A549 (cell line): ENCODE results near the gene SLC38A6. TPM values are rescaled to one million over a fixed set of nuclear protein-coding genes. Genes with fewer than 3 reads are reported as not detected.

Experiments
- ATAC-seq, 2 experiments: fragments of 200-7000 bp in 1 of 2; fragments of >200 bp in 1 of 2; cut with Nextera tagmentation in 1 of 2; cut with Tn5 transposase in 1 of 2; 3 replicates each; pipeline versions ENCODE4 v1.8.0 to v1.9.1; 2018 to 2020; ENCODE audit warnings: mild to moderate bottlenecking in 1 of 2, moderate library complexity in 1 of 2
- CTCF ChIA-PET: fragments of 300-600 bp; sonication (Branson Sonifier 250); formaldehyde crosslinking; extraction: SDS; loops from one replicate; lab custom pipeline; 2021; ENCODE audit warnings: antibody characterized with exemption, inconsistent platforms; lab: Yijun Ruan, JAX
- POLR2A ChIA-PET: fragments of 350-600 bp; formaldehyde crosslinking; extraction: SDS; loops from one replicate; lab custom pipeline; 2021; ENCODE audit warnings: antibody characterized with exemption, inconsistent platforms; lab: Yijun Ruan, JAX
- DNase-seq, 2 experiments: peaks; one replicate each; pipeline versions ENCODE4 v3.0.0 to v3.0.0-alpha.2; 2011 to 2016; ENCODE audit warnings: low read depth in 1 of 2, low spot score in 1 of 2
- FAIRE-seq: peaks from 2 replicates; lab custom pipeline; 2011; peaks lifted over from hg19 to GRCh38; lab: Jason Lieb, UNC
- H3K27ac ChIP-seq, 2 experiments: fragments of >200 bp; sonication (Bioruptor Twin); formaldehyde crosslinking; 3 replicates each; pipeline ENCODE4 v1.5.1; 2016 to 2017
- H3K4me1 ChIP-seq: fragments of >200 bp; sonication (Bioruptor Twin); formaldehyde crosslinking; 3 replicates; pipeline ENCODE4 v1.6.1; 2016
- H3K4me2 ChIP-seq: fragments of >200 bp; sonication (Bioruptor Twin); formaldehyde crosslinking; 3 replicates; pipeline ENCODE4 v1.6.1; 2016
- H3K4me3 ChIP-seq: fragments of >200 bp; sonication (Bioruptor Twin); formaldehyde crosslinking; 3 replicates; pipeline ENCODE4 v1.5.1; 2016
- H3K9me3 ChIP-seq: fragments of >200 bp; sonication (Bioruptor Twin); formaldehyde crosslinking; 3 replicates; pipeline ENCODE4 v1.6.1; 2016
- ATOH8 ChIP-seq: fragments of 250-450 bp; sonication (Bioruptor Pico); IDR thresholded peaks from 2 replicates; pipeline ENCODE4 v1.5.0; 2020; ENCODE audit warnings: low read depth, mild to moderate bottlenecking, moderate library complexity
- CBX2 ChIP-seq: fragments of 200-600 bp; sonication (generic); IDR thresholded peaks from 2 replicates; pipeline ENCODE4 v1.6.1; 2016; ENCODE audit warnings: low read depth, mild to moderate bottlenecking, borderline replicate concordance
- CBX8 ChIP-seq: fragments of 200-600 bp; sonication (generic); IDR thresholded peaks from 2 replicates; pipeline ENCODE4 v1.6.1; 2016
- CEBPB ChIP-seq, 2 experiments: fragments of >200 bp in 1 of 2; sonication (Bioruptor Twin) in 1 of 2; formaldehyde crosslinking in 1 of 2; IDR thresholded peaks; 2 replicates each; pipeline ENCODE4 v1.6.1; 2012 to 2016
- CHD2 ChIP-seq: fragments of 150-350 bp; IDR thresholded peaks from 2 replicates; pipeline ENCODE4 v1.6.1; 2014; ENCODE audit warnings: low read length; ENCODE audit not compliant: partially characterized antibody
- EHF ChIP-seq: fragments of 250-450 bp; sonication (Bioruptor Pico); IDR thresholded peaks from 2 replicates; pipeline ENCODE4 v1.5.0; 2020; ENCODE audit warnings: mild to moderate bottlenecking
- GATA3 ChIP-seq: IDR thresholded peaks from 2 replicates; pipeline ENCODE4 v1.6.1; 2012; ENCODE audit warnings: borderline replicate concordance
- HEYL ChIP-seq: fragments of 250-450 bp; sonication (Bioruptor Pico); IDR thresholded peaks from 2 replicates; pipeline ENCODE4 v1.8.0; 2021; ENCODE audit warnings: mild to moderate bottlenecking, moderate library complexity
- KDM1A ChIP-seq: fragments of 200-600 bp; sonication (generic); IDR thresholded peaks from 2 replicates; pipeline ENCODE4 v1.6.1; 2016; ENCODE audit warnings: low read depth, mild to moderate bottlenecking
- MAZ ChIP-seq: fragments of 150-350 bp; IDR thresholded peaks from 2 replicates; pipeline ENCODE4 v1.6.1; 2014; ENCODE audit warnings: antibody characterized with exemption, low read depth, low read length, borderline replicate concordance
- MYC ChIP-seq: IDR thresholded peaks from 2 replicates; pipeline ENCODE4 v1.6.1; 2012; ENCODE audit warnings: mild to moderate bottlenecking, inconsistent platforms, low read length, improper control_type of control experiment, borderline replicate concordance
- NR3C1 ChIP-seq: fragments of >200 bp; sonication (Bioruptor Twin); formaldehyde crosslinking; IDR thresholded peaks from 3 replicates; pipeline ENCODE4 v1.6.1; 2017
- PHF8 ChIP-seq: fragments of 200-600 bp; sonication (generic); IDR thresholded peaks from 2 replicates; pipeline ENCODE4 v1.6.1; 2016; ENCODE audit warnings: low read depth, mild to moderate bottlenecking, antibody characterized with exemption, moderate library complexity, borderline replicate concordance
- POLR2A ChIP-seq: IDR thresholded peaks from 2 replicates; pipeline ENCODE4 v1.6.1; 2012; ENCODE audit warnings: mild to moderate bottlenecking, low read length
- POLR2AphosphoS2 ChIP-seq: conservative IDR thresholded peaks from 2 replicates; pipeline ENCODE4 v1.6.1; 2012; ENCODE audit warnings: low read length, improper control_type of control experiment, inconsistent platforms
- REST ChIP-seq: fragments of 200-600 bp; sonication (generic); IDR thresholded peaks from 2 replicates; pipeline ENCODE4 v1.6.1; 2016; ENCODE audit warnings: antibody characterized with exemption, mild to moderate bottlenecking, moderate library complexity
- SMC3 ChIP-seq: fragments of >200 bp; sonication (Bioruptor Twin); formaldehyde crosslinking; IDR thresholded peaks from 3 replicates; pipeline ENCODE4 v1.6.1; 2018; ENCODE audit warnings: inconsistent platforms
- SREBF2 ChIP-seq: fragments of 450-650 bp; IDR thresholded peaks from 2 replicates; pipeline ENCODE4 v1.6.1; 2014; ENCODE audit warnings: mild to moderate bottlenecking, moderate library complexity
- USF2 ChIP-seq: fragments of 450-650 bp; IDR thresholded peaks from 2 replicates; pipeline ENCODE4 v1.6.1; 2014; ENCODE audit warnings: antibody characterized with exemption
- ZFP36 ChIP-seq: fragments of 450-650 bp; IDR thresholded peaks from 2 replicates; pipeline ENCODE4 v1.6.1; 2014; ENCODE audit warnings: borderline replicate concordance; ENCODE audit not compliant: partially characterized antibody
- ZNF302 ChIP-seq: fragments of 250-450 bp; sonication (Bioruptor Pico); IDR thresholded peaks from 2 replicates; pipeline ENCODE4 v1.9.0; 2021; ENCODE audit warnings: inconsistent platforms, mild to moderate bottlenecking, moderate library complexity
- WGBS: methylation state at CpG from one replicate; pipeline ENCODE4 v1.1.6; 2017; ENCODE audit errors: missing lambda C conversion rate; 5-methylcytosine and 5-hydroxymethylcytosine counted together
- polyA plus RNA-seq, 4 experiments: library from polyadenylated mRNA; depleted of rRNA in 3 of 4; stranded (reverse); fragments of >200 nt; fragmentation: RNase III in 1 of 4; extraction: RNeasy Plus Mini Kit Qiagen cat#74134 plus additional on column Dnase treatment in 1 of 4; gene quantifications; 2 replicates in 3 of 4; 3 replicates in 1 of 4; pipeline ENCODE4 v1.2.3, GENCODE V29; 2011 to 2017

The SLC38A6 gene
- polyA plus RNA-seq, 2 of the 4 experiments (the other 2 are of a cell fraction), result 33.3 to 37.8 TPM

- TF ChIP-seq REST (no peak), NR3C1 (no peak), USF2 (no peak), MYC (no peak), EHF (CRISPR knock-in tag) (no peak), ATOH8 (CRISPR knock-in tag) (no peak), CEBPB (IDR thresholded peaks at IDR 0.05) (no peak), CBX8 (no peak), CHD2 (no peak), SREBF2 (no peak)
Observed at GRCh38 chr14:61088081-61088480, 107.0 kb downstream of the SLC38A6 start (continued).

GRCh38 chr14:61089126-61089750 is 108.2 kb downstream of the SLC38A6 start:
- ChIA-PET POLR2A (no interaction called here), CTCF (no interaction called here)
- Histone ChIP-seq H3K9me3 (no peaks in the 10 kb centered on the region), H3K4me3 (no peak overlapping the region), H3K4me1 (no peaks in the 10 kb centered on the region), H3K4me2 (no peak overlapping the region), H3K27ac (peak overlapping the region in 1 of 2 experiments; percentile 6; a peak in 2 of 6 replicates)
- no peak for DNase-seq
- WGBS, result 83% methylated on average over 2 of the region's 2 CpGs
- no peak for TF ChIP-seq CBX2
- TF ChIP-seq ZFP36, result no peak
- TF ChIP-seq PHF8, result no peak
- no peak for TF ChIP-seq ZNF302 (CRISPR knock-in tag)
- TF ChIP-seq POLR2AphosphoS2, result no peak
- no peak for TF ChIP-seq SMC3
- TF ChIP-seq MAZ, result no peak
- FAIRE-seq, result no peak
- peak; percentile 43 to 62; a peak in 4 of 6 replicates for ATAC-seq

GRCh38 chr14:61090432-61091216 is 109.6 kb downstream of the SLC38A6 start:
- ChIA-PET CTCF (interaction anchor here (0.9 kb wide), 1 partner anchor 12 kb away, joined by 3 read pairs; no protein-coding TSS in a partner anchor), POLR2A (no interaction called here)
- ATAC-seq, result no peak
- Histone ChIP-seq H3K4me2 (no peak overlapping the region), H3K4me1 (no peaks in the 10 kb centered on the region), H3K4me3 (no peak overlapping the region), H3K9me3 (no peaks in the 10 kb centered on the region), H3K27ac (peak overlapping the region in 1 of 2 experiments; percentile 31; a peak in 1 of 6 replicates)
- FAIRE-seq, result no peak
- whole genome bisulfite sequencing, result 84% methylated on average over 7 of the region's 7 CpGs
- no peak for TF ChIP-seq USF2
- no peak for TF ChIP-seq KDM1A
- TF ChIP-seq POLR2AphosphoS2, result no peak
- no peak for TF ChIP-seq POLR2A
- no peak for TF ChIP-seq GATA3
- no peak for TF ChIP-seq HEYL (CRISPR knock-in tag)
- no peak for DNase-seq
